GM19240 (cell line): Measurements from ENCODE around the gene TECPR1.

Experiments
- DNase-seq: peaks from one replicate; pipeline ENCODE4 v3.0.0; 2011; ENCODE audit warnings: low spot score; ENCODE audit not compliant: insufficient read length

TECPR1 gene

GRCh38 chr7:98285157-98286092 is 33.4 kb upstream of the TECPR1 start:
- no peak for DNase-seq

DNA sequence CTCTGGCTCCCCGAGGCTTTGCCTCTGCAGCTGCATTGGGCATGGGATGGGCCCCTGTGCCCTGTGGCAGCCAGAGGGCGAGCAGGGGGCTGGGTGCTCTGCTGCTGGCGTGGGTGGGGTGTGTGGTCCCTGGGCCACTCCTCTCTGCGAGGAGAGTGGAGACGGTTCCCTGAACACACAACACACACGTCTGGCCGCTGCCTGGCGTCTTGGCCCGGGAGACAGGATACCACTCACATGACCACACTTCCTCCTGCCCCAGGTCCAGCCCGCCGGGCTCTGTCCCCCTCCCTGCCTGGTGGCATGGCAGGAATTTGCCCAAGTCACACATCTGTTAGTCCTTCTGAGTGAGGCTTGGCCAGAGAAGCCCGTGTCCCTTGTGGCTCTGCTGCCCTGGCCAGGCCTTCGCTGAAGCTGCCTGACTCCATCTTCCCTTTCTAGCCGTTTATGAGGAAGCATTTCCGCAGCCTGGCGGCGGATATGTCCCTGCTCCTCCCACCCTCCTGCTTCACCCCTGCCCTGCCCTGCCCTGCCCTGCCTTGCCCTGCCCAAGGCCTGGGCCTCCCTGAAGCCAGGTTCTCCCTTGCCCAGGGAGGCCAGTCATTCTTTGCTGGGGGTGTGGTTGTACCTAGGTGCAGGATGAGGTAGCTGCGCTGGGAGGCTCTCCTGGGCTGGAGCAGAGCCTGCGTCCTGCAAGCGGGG is 32.5 kb upstream of the TECPR1 start:
- no peak for DNase-seq

- no peak for DNase-seq
Measured at GRCh38 chr7:98283887-98284222, 31.8 kb upstream of the TECPR1 start.

- DNase-seq = no peak
Measured at GRCh38 chr7:98283127-98283886, 31.3 kb upstream of the TECPR1 start.

GRCh38 chr7:98282703-98283102 is 30.7 kb upstream of the TECPR1 start:
- no peak for DNase-seq

DNA sequence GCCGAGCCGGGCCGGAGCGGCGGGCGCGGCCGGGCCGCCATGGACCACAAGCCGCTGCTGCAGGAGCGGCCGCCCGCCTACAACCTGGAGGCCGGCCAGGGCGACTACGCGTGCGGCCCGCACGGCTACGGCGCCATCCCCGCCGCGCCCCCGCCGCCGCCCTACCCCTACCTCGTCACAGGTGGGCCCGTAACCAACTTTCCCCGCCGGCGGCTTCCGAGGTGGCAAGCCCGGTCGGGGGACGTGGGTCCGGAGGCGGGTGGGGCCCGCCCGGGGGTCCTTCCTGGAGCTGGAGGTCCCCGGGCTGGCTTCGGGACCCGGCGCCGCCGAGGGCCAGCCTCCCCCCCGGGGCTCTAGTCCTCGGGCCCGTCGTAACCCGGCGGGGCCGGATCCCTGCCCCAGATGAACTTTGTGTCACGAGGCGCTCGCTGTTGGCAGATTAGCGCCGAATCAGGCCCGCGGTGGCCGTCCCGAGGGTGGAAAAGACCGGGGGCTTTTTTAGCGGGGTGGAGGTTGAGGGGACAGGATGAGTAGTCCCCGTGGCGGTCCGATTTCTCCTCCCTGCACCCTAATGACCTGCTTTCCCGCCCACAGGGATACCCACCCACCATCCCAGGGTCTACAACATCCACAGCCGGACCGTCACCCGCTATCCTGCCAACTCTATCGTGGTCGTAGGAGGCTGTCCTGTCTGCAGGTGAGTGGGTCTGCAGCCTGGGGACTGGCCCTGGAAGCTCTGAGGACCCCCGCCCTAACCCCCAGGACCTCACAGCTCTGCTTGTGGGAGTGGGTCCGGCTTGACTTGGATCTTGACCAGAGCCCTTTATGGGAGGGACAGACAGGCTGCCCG is 29.9 kb upstream of the TECPR1 start:
- DNase-seq = peak; percentile 33

DNA sequence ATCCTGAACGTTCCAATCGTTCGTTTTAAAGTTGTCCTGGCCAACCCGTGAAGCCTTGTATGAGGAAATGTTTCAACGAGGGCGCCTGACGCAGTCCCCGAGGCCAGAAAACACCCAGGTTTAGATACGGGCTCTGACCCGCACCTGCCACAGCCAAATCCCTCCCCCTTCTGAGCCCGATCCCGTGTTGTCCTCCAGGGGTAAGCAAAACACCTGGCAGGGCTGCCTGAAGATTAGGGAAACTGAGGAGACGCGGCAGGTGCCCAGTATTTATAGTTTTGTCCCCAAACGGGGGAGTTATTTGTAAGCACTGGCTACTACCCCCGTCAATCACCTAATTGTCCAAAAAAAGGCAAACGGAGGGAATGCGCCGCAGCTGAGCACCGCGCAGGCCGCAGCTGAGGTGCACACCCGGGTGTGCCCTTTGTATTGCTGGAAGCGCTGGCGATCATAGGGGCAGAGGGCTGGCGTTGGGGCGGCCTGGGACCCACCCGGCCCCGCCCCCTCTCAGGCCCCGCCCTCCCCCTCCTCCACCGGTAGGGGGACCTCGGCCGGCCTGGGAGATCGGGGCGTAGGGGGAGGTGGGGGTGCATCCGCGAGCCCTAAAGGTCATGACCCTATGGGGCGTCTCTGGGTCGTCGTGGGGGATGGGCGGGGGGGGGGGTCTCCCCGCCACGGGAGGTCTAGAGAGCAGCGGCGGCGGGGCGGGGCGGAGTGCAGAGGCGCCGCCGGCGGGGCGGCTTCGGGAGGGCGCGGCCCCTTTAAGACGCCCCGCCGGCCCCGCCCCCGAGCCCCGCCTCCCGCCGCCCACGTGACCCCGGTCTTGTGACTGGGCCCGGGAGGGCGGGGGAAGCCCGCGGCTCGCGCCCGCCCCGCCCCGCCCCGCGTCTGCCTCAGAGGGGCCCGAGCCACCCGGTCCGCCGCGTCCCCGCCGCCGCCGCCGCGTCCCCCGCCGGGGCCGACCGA is 29.0 kb upstream of the TECPR1 start, which contains the start of gene BRI3:
Gene BRI3 (plus strand): TSS at position 896 of the 966 bp plus-strand sequence. CDS start 110 bp downstream, outside the sequence.
- peak; percentile 92 for DNase-seq

DNA sequence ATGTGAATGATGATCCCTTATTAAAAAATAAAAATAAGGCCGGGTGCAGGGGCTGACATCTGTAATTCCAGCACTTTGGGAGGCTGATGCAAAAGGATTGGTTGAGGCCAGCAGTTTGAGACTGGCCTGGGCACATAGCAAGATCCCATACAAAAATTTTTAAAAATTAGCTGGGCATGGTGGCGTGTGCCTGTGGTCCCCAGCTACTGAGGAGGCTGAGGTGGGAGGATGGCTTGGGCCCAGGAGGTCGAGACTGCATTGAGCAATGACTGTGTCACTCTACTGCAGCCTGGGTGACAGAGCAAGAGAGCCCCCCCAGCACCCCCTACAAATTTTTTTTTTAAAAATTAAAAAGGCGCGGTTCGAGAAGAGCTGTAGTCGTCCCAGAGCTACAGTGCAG is 28.3 kb upstream of the TECPR1 start:
- DNase-seq = no peak

GRCh38 chr7:98278936-98279335 is 26.9 kb upstream of the TECPR1 start:
- DNase-seq = no peak

DNA sequence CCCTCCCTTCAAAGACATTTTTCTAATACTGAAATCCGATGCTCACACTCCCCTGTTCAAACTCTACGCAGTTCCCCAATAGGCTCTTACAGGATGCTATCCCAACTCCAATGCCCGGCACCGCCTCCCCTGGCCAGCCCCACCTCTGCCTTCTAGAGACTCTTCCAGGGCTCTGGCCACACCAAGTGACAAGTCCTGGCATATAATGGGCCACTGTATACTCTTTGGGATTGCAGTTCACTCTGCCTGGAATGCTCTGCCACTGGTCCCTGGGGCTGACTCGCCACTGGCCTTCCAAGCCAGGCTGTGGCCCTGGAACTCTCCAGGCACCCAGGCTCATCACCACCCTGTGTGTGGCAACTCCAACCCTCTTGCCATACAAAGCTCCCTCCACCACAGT is 26.4 kb upstream of the TECPR1 start:
- DNase-seq = no peak

GRCh38 chr7:98276241-98276761 is 24.3 kb upstream of the TECPR1 start:
- DNase-seq = no peak

DNA sequence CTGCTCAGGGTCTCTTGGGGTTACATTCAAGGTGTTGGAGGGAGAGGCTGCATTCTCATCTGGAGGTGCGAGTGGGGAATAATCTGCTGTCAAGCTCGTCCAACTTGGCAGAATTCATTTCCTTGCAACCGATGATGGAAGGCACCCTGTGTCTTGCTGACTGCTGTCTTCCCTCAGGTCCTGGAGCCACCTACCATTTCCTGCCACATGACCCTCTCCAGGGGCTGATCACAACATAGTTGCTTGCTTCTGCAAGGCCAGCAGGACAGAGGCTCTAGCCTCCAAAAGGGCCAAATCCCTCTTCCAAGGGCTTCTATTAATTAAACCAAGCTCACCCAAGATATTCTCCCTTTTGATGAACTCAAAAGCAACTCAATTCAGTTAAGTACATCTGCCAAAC is 15.3 kb upstream of the TECPR1 start:
- no peak for DNase-seq

- no peak for DNase-seq
Measured at GRCh38 chr7:98266840-98267239, 14.8 kb upstream of the TECPR1 start.

DNA sequence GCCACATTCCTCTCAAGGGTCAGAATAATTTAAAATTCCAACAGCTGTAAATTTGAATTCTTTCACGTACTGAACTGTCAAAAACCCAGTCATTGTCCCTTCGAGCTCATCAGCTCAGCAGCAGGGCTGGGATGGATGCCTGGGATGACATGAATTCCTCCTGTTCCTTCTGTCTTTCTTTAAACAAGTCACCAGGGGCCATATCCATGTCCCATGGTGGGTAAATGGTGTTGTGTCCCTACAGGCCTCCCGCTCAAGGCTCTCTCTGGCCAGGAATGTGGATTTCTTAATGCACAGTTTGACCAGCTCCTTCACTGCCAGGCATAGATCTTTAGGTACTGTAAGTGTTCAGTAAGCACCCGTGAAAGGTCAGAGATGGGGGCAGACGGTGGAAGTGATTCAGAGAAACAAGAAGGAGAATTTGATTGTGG is 13.8 kb upstream of the TECPR1 start:
- DNase-seq = no peak

DNA sequence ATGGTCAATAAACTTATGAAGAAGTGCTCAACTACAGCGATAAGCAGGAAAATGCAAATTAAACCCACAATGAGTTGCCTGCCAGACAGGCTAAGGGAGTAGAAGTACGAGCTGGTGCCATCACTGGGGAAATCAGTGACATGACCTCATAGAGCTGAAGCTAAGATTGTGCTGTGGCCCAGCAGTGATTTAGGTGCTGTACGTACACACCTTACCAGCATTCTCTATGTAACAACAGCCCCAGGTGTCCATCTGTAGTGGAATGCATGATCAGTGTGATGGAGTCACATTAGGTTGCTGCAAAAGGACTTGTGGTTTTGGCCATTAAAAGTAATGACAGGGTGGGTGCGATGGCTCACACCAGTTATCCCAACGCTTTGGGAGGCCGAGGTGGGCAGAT is 5.7 kb upstream of the TECPR1 start:
- DNase-seq = no peak

DNA sequence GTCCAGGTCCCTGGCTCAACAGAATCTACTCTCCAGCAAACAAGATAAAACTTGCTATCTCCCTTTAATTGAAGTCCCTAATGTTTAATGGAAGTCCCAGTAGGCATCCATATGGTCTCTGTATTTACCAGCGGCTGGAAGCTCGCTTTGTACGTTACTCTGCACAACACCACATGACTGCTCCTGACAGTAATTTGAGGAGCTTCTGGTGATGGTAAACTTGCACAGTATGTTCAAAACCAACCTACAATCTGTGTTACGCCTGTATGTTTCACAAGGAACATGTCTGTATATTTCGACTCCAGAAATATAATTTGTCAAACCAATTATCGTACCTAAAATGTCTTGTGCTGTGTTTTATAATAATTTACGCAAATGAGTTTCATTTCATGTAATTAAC is 4.4 kb upstream of the TECPR1 start:
- DNase-seq = no peak

DNA sequence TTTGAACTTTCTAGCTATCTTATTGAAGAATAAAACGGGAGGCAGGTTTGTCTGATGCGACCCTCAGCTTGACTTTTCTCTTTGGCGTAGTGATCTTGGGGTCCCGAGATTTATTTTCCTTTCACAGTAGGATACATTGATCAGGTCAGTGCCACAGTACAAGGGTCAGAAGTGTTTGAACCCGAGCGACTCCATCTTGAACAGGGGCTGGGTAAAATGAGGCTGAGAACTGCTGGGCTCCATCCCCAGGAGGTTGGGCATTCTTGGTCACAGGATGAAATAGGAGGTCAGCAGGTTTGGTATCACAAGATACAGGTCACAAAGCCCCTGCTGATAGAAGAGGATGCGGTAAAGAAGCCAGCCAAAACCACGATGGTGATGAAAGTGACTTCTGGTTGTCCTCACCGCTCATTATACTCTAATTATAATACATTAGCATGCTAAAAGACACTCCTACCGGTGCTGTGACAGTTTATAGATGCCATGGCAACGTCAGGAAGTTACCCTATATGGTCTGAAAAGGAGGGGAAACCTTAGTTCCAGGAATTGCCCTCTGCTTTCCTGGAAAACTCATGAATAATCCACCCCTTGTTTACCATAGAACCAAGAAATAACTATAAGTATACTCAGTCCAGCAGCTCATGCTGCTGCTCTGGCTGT is 3.0 kb upstream of the TECPR1 start:
- DNase-seq = no peak

DNA sequence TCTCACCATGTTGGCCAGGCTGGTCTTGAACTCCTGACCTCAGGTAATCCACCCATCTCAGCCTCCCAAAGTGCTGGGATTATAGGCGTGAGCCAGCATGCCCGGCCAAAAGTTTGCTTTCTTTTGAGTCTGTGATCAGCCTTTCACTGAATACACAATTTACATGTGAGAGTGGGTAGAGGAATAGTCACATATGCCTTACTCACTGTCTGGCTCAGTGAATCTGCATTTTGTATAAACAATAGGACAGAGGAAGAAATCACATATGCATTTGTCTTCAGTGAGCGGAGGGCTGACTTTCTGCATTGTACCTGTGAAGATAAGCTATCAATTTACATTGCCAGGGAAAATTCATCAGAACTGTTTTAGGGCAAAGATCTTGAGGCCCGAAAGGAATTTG is 2.5 kb upstream of the TECPR1 start:
- DNase-seq = no peak

DNA sequence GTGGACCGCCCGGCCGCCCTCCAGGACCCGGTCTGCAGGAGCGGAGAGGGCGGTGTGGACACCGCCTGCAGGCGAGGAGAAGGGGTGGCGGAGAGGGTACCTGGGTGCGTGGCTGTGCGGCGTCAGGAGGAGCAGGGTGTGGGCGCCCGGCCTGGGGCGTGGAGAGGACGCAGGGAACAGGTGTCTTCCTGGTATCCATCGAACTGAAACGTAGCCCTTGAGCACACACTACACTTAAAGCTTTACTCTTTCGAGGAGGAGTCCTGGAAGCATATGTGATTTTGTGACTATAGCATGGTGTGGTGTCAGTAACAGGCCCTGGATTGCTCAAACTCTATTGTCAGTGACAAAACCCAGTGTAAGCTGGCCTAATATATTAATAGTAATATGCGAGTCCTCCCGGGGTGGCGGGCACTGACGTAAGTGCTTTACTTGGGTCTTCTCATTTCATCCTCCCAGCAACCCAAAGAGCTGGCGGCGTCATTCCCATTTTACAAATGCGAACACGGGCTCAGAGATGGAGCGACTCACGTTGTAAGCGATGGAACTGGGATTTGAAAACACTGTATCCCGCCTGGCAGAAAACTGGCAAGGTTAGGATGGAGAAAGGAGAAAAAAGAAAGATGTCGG is 508 bp upstream of the TECPR1 start:
- no peak for DNase-seq
